Forelimb muscle (tissue), 1 donor: ENCODE measurements around the gene MAP3K20. TPM values are rescaled to one million over a fixed set of nuclear protein-coding genes. Genes with fewer than 3 reads are reported as not detected.
"Not testable (repeated sequence)": the region's sequence is repeated elsewhere in the genome, so short reads cannot be mapped to it uniquely, and the experiment has no call there.

Source experiments
- DNase-seq: peaks from one replicate; pipeline ENCODE4 v3.0.0-alpha.2; 2013; ENCODE audit warnings: low read depth
- polyA plus RNA-seq: library from polyadenylated mRNA; unstranded; fragments of 120-200 nt; gene quantifications from one replicate; pipeline ENCODE4 v1.2.1, GENCODE V29; 2013; ENCODE audit not compliant: insufficient read length

Gene MAP3K20
- 103 TPM for polyA plus RNA-seq

- no peak for DNase-seq
Measured at GRCh38 chr2:173075781-173076580, at the start of gene MAP3K20. Gene MAP3K20, plus strand, starts transcription at chr2:173075846. Its CDS starts 15,186 bp downstream, at chr2:173091032.

- no peak for DNase-seq
Measured at GRCh38 chr2:173026479-173026878, 49.2 kb upstream of the MAP3K20 start.

DNA sequence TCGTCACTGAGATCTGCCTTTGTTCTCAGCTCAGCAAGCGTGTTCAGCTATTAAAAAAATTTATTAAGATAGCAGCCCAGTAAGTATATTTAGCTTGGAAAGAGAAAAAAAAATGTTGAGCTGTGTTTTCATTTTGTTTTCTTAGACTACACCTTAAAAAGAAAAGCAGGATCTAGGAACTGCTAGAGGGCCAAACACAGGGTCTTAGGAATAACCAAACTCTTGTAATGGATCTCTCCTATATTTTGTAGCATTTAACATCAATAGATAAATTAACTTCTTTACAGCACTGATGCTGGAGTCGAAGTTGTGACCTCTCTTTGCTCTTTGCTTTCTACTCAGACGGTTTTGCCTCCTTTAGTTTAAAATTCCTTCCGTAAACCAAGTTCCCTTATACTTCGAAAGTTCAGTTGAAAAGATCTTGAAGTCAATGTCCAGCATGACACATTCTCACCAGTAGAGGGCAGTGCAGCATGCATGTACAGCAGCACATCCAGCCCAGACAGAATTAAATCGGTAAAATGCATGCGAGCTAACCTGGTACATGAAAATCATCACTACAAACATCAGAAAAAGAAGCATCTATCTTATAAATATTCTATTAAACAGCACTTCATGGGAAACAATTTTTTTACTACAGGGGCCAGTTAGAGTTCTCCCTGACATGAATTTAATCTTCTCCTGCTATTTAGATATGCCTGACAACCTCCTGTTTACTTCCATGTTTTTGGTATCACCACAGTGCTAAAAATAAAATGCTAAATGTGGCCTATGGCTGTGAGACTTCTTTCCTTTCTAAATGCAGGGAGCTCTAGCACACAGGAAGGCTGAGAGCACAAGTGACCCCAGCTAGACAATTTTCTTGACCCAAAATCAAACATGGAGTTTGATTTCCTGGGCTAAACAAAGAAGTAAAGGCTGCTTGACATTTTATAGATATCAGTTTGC is 48.2 kb upstream of the MAP3K20 start:
- peak; percentile 88 for DNase-seq

DNA sequence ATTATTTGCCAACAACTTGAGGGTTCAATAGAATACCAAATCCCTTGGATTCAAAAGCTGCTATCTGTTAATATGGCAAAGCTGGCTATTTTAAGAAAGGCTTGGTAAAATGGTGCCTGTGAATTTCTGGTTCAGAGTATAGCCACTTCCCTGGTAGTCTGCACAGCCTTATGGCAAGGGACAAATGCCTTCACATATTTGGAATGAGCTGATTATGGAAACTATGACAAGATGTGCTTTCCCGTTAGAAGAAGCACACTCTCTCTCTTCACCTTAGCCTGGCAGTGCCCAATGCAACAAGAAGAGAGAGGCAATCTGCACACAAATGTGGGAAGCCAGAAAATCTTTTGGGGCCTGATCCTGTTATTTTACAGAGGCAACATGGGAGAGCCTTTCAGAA is 47.5 kb upstream of the MAP3K20 start:
- DNase-seq, result no peak

DNA sequence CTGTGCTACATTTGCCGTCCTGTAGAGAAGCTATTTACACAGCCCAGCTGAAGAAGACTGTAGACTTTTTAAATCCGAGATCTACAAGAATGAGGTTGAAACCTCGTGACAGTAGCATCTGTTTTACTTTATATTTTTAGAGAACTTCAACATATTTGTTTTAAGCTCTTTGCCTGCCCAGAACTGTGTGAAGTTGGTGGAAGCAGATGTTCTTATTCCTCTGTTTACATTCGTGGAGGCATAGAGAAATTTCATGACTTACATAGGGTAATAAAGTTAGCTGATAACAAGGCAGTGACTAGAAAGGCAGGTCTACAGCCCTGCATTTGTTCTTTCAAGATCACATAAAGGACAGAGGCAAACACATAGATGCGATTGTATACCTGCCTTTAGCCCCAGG is 47.0 kb upstream of the MAP3K20 start:
- DNase-seq, result no peak

DNA sequence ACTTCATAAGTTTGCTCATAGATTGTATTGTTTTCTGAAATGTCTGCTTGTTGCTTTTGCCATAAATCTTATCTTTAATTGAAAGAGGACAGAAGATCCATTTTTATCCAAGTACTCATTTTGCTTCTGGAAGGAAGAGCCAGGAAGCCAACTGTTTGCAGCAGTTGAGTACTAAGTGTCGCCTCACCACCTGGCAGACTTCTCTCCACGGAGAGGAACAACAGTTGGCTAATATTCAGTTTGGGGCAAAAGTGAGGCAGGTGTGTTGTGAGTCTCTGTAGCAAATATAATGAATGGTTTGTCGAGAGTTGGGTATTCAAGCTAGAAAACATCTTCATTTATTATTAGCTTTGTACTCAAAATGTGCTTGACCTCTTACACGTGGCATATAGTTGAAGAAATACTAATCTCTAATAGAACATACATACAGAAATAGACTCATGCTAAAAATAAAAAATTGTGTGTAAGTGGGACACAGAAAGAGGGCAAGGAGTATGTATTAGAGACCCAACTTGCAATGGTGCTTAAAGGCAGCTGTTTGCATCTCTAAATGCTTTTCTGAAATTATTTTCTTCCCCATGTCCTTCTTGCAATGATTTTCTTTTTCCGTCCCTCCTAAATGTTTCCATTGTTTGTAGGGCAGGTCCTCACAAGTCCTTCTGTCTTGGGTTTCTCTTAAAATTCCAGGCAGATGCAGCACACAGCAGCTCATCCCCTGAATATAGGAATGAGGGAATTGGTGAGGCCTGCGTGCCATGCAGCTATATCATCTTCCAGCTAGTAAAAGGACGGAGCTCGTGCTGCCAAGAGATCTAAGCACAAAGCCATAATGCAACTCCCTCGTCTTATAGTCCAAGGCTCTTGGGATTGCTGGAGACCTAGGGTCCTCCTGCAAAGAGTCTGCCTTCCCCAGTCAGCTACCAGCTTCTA is 44.8 kb upstream of the MAP3K20 start:
- no peak for DNase-seq

DNA sequence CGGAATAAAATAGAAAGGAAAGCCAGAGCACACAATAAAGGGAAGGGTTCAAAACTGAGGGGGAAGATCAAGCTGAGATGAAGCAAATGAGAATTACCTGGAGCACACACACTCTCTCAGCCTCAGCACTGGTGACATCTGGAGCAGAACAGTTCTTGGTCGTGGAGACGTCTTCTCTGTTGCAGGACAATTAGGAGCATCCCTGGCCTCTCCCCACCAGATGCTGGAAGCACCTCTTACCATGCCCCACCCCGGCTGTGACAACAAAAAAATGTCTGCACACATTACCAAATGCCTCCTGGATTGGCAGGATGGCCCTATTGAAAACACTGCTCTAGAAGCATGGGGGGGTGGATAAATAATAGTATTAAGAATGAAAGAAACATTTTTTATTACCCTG is 43.6 kb upstream of the MAP3K20 start:
- no peak for DNase-seq

GRCh38 chr2:173033084-173033483 is 42.6 kb upstream of the MAP3K20 start:
- no peak for DNase-seq

GRCh38 chr2:173034143-173034542 is 41.5 kb upstream of the MAP3K20 start:
- no peak for DNase-seq

DNA sequence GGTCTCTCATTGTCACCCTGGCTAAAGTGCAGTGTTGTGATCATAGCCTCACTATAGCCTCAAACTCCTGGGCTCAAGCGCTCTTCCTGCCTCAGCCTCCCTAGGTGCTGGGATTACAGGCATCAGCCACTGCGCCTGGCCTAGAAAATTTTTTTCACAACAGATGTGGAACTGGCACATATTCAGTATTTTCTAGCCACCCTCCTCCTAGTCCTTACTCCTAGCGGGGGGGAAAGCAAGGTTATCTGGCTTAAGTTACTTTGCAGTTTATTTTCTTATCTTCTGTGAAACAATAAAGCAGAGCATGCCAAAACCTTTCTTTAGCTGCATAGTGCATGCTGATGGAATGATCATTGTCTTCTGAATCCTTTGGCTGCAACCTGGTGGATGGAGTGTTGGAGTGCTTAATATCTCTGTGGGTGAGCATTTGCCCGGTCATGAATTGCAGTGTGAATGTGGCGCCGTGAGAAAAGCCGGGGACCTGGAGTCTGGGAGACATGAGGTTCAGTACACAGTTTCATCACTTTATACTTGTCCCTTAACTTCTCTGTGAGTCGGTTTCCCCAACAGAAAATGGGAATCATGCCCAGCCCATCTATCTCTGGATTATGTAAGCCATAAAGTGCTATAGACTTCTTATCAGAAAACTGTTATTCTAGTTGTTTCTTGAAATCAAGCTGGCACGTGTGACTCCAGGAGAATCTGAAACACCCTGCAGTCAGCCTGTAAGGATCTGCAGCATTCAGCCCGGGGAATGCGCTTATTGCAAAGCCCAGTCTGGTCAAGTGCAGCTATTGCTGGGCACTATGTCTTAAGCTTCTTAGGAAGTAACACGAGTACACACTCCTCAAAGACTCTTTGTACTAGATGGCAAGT is 38.2 kb upstream of the MAP3K20 start:
- DNase-seq, result no peak

DNA sequence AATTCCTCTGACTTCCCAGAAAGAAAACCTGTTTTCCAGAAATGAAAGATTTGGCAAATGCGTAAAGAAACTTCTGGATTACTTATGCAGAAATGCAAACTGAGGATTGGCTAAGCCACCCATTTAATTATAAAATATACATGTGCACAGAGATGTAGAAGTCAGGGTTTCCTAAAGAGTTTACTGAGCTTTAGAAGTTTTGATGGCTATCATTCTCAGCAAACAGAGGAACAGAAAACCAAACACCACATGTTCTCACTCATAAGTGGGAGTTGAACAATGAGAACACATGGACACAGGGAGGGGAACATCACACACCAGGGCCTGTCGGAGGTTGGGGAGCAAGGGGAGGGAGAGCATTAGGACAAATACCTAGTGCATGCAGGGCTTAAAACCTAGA is 37.4 kb upstream of the MAP3K20 start:
- DNase-seq, result not testable (repeated sequence)

DNA sequence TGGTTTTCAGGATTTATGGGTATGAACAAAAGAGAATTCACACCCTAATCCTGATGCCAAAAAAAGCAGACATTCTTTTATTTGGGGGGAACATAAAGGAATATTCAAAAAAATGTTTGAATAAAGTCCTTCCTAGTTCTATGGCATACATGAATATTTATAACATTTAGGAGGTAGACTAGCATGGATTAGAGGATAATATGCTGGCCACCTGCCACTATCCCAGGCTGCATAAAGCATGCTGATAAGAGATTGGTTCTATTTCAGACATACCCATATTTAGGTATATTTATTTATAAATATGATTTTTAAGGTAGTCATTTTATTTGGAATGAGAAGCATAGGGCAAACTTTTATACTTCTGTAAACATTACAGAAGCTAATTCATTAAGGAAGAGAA is 34.9 kb upstream of the MAP3K20 start:
- no peak for DNase-seq

- no peak for DNase-seq
Measured at GRCh38 chr2:173043476-173043875, 32.2 kb upstream of the MAP3K20 start.

- DNase-seq, result no peak
Measured at GRCh38 chr2:173043897-173044519, 31.6 kb upstream of the MAP3K20 start.

GRCh38 chr2:173044686-173045085 is 31.0 kb upstream of the MAP3K20 start:
- DNase-seq, result no peak

DNA sequence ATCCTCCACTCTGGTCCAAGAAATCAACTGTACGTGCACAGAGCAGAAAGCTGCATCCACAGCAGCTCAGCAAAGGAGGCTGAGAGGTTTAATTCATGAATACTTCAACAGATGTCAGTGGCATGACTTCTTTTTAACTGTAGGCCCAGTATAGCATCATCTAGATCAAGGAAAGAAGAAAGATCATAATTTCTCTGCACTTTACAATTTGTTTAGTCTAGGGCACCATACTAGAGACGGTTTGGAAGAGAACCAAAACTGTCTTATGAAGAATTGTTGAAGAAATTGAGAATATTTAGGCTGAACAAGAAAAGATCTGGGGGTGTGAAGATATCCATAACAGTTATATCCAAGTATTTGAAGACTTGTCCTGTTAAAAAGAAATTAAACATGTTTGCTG is 30.5 kb upstream of the MAP3K20 start:
- no peak for DNase-seq

DNA sequence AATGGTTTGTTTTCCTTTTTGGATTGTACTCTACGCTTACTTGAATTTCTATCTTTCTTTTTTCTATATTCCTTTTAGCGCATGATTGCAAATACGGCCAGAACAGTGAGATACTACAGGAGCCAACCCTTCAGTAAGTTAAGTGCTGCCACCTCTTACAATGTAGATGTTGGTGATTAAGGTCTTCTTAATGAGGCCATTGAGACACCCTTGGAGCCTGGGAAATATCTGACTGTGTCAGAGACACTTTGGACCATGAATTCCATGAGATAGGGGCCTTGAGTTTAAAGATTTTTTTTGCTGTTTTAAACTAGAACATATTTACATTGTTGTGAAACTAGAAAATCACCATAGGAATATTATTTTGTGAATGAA is 27.1 kb upstream of the MAP3K20 start:
- no peak for DNase-seq

GRCh38 chr2:173048897-173049661 is 26.6 kb upstream of the MAP3K20 start:
- DNase-seq, result peak; percentile 83

DNA sequence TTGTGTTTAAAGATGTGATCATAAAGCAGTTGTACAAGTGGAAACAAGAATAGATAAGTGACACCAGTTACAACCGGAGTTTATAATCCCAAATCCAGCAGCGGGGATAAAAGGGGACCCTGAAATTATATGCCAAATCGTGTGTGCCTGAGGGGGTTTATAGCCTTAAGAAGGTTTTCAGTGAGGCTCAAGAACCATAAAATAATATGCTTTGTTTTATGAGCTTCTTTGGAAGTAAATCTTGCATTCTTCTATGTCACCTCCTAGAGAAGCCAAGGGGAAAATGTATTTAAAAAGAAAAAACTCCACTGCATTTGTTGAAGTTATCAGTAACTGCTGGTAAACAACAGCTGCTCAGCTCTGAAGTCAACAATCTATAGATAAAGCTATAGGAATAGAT is 25.8 kb upstream of the MAP3K20 start:
- no peak for DNase-seq
